GM19324 (cell line): ENCODE data around the gene CORO1C.
"Not testable (repeated sequence)": the region's sequence is repeated elsewhere in the genome, so short reads cannot be mapped to it uniquely, and the experiment has no call there.

Source experiments
- ATAC-seq: cut with Tn5 transposase; IDR thresholded peaks from one replicate; pipeline ENCODE4 v1.9.1; 2021; ENCODE audit warnings: mild to moderate bottlenecking, moderate library complexity; ENCODE audit not compliant: unreplicated experiment, low FRiP score

CORO1C gene

GRCh38 chr12:108731105-108731865 lies at the start of gene CORO1C:
TSS of gene CORO1C (minus strand) at chr12:108731518. CDS start at chr12:108701318, 30,200 bp downstream.
- ATAC-seq: peak; percentile 79

GRCh38 chr12:108779998-108780688 lies 48.8 kb upstream of the CORO1C start:
- ATAC-seq: no peak

- ATAC-seq: no peak
These were observed 46.7 kb upstream of the CORO1C start for GRCh38 chr12:108778053-108778452.

GRCh38 chr12:108777156-108777555 lies 45.8 kb upstream of the CORO1C start:
- ATAC-seq: no peak

- no peak for ATAC-seq
These were observed 42.8 kb upstream of the CORO1C start for GRCh38 chr12:108773798-108774788.

GRCh38 chr12:108772891-108773797 lies 41.8 kb upstream of the CORO1C start:
- no peak for ATAC-seq

- ATAC-seq: no peak
These were observed 40.9 kb upstream of the CORO1C start for GRCh38 chr12:108772247-108772646.

GRCh38 chr12:108771835-108772234 lies 40.5 kb upstream of the CORO1C start:
- not testable (repeated sequence) for ATAC-seq

- ATAC-seq: no peak
These were observed 39.6 kb upstream of the CORO1C start for GRCh38 chr12:108770963-108771362.

- ATAC-seq: no peak
These were observed 39.0 kb upstream of the CORO1C start for GRCh38 chr12:108770269-108770829.

- no peak for ATAC-seq
These were observed 37.5 kb upstream of the CORO1C start for GRCh38 chr12:108768591-108769500.

GRCh38 chr12:108766294-108766693 lies 35.0 kb upstream of the CORO1C start:
- no peak for ATAC-seq

GRCh38 chr12:108765289-108765764 lies 34.0 kb upstream of the CORO1C start:
- no peak for ATAC-seq

- no peak for ATAC-seq
These were observed 33.4 kb upstream of the CORO1C start for GRCh38 chr12:108764540-108765288.

GRCh38 chr12:108761226-108761625 lies 29.9 kb upstream of the CORO1C start:
- no peak for ATAC-seq

- no peak for ATAC-seq
These were observed 28.6 kb upstream of the CORO1C start for GRCh38 chr12:108759924-108760323.

- no peak for ATAC-seq
These were observed 26.5 kb upstream of the CORO1C start for GRCh38 chr12:108757856-108758255.

GRCh38 chr12:108756421-108756820 lies 25.1 kb upstream of the CORO1C start:
- ATAC-seq: no peak
